ENCODE data around the gene NSG2.

- TF ChIP-seq POLR2A (IDR thresholded peaks at IDR 0.05) (no peak), CTCF (IDR thresholded peaks at IDR 0.05) (no peak), EP300 (IDR thresholded peaks at IDR 0.05) (no peak), POLR2AphosphoS5 (IDR thresholded peaks at IDR 0.05) (no peak)
Observed at GRCh38 chr5:174145091-174145490, 99.6 kb downstream of the NSG2 start.

All from stomach (tissue), 4 donors.